Fibroblast of skin of abdomen (primary cell): ENCODE data around the gene CDO1.

ENCODE experiments used
- DNase-seq: peaks from one replicate; pipeline ENCODE4 v3.0.0-alpha.2; 2013

Gene CDO1

GRCh38 chr5:115785381-115786065 is 30.9 kb downstream of the CDO1 start:
- no peak for DNase-seq

DNA sequence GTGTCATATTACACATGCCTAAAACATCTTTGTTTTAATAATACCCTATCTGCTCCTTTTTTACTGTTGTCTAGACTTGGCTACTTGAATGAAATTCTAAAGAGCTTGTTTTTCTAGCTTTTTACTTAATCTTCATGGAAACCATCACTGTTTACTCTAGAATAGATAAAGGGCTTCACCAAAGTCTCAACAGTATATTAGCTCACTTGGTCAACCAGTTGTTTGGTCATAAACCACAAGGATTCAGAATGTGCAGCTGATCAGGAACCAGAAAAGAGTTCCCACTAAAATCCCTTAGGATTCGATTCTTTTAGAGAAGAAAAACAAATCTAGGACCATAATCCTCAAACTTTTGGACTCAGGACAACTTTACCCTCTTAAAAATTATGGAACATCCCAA is 38.0 kb downstream of the CDO1 start:
- no peak for DNase-seq

GRCh38 chr5:115776989-115777388 is 39.5 kb downstream of the CDO1 start:
- DNase-seq, result no peak

DNA sequence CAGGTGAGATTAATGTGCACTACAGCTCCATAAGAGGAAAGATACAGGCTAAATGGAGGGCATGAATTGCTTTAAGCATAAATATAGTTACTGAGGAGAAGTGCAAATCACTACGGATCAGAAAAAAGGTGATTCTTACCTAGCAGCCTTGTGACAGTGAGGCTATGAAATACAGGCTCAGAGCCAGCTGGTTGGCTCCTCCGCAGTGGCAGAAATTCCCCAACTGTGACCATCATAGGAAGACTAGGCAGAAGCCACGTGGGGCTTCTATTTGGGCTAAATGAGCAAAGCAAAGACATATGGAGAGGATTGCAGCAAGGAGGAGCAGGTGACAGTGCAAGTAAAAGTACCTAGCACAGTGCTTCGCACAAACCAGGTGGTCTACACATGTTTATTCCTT is 40.5 kb downstream of the CDO1 start:
- no peak for DNase-seq

DNA sequence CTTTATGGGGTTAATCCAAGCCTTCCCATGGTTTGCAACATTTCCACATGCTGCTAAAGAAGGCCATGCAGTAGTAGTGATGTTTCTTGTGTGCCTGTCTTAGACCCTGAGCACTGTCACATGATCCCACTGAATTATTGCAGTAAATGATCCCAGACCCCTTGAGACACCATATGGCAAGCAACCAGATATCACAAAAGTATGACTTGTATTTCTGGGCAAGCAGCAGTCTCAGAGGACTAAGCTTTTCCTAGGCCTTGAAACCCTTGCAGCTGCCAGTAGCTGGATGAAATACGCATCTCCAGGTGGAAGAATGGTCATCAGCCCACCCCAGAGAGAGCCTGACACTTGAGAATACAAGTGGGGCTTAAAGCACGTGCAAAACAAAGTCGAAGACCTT is 41.8 kb downstream of the CDO1 start:
- DNase-seq, result no peak

DNA sequence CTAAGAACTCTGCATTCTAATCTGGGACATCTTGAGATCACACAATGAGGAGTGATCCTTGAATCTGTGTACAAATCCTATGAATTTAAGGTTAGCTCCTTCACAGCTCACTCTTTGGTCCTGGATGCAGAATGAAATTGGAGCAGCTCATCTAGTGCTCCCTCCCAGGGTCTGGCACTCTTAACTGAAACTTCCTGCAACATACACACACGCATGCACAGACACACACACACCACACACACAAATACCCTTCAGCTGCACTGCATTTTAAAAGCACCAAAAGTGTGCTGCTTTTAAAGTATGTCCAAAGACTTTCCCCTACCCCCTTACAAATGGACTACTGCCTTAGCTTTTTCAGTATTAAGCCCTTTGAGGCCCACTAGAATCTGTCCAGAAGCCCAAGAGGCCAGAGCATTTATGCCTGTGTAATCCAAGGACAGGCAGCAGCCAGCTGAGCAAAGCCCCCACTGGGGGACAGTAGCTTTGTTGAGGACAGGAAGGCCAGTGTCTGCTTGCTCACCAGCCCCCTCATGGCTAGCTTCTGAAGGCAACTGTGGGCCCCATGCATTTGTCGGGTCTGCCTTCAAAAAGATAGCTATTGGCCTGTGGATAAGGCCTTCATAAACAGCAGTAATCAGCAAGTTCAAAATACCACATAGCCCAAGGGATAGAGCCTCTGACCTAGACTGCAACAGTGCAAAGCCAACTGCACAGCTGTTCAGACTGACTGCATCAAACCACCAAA is 43.6 kb downstream of the CDO1 start:
- DNase-seq, result no peak

GRCh38 chr5:115770466-115770865 is 46.0 kb downstream of the CDO1 start:
- no peak for DNase-seq

GRCh38 chr5:115767424-115767823 is 49.0 kb downstream of the CDO1 start:
- DNase-seq, result no peak

GRCh38 chr5:115766608-115767007 is 49.9 kb downstream of the CDO1 start:
- DNase-seq, result no peak

DNA sequence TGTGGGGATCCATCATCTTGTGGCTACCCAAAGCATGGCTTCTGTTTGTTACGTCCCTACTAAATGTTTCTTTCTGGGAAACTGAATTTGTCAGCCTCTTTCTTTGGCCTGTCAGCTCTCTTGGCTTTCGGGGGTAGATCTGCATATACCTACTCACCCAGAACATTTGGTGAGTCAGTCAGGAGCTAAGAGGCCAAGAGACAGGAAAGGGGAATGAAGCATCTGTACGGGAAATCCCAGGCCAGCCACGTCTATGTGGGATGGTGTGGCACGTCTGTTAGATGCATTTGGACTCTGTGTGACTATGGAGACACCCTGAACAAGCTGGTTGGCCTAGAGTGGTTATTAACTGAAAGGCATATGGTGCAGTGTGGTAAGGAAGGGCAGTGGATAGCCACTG is 58.1 kb downstream of the CDO1 start:
- DNase-seq, result peak; percentile 13

DNA sequence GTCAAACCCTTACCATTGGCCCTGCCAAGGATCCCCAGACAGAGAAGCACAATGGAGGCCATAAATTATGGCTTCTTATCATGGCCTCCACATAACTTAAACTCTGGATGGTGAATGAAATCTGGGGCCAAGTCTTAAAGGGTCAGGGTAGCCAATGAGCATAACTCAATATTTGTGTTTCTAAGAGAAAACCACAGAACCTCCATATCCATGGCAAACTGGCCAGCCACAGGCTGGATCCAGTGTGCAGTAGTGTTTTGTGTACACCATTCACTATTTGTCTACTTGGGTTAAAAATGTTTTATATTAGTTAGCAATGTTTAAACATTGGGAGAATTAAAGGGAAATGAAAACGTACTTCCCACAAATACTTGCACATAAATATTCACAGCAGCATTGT is 60.8 kb downstream of the CDO1 start:
- DNase-seq, result no peak
